ENCODE data around the gene POLK.

Gene POLK

GRCh38 chr5:75616371-75616881 lies 104.7 kb downstream of the POLK start:
- no peak overlapping the region for H3K27ac ChIP-seq
- no peak for TF ChIP-seq CTCF (conservative IDR thresholded peaks at IDR 0.05; ENCODE audit: low read depth)
- CTCF ChIA-PET = interaction anchor here (0.5 kb wide), 1 partner anchor 63 kb away, joined by 3 read pairs; no protein-coding TSS in a partner anchor
- DNase-seq (ENCODE audit: low spot score) = no peak
- POLR2A ChIA-PET (ENCODE audit: low non-redundant PET) = no interaction called here

GRCh38 chr5:75616971-75617621 lies 105.4 kb downstream of the POLK start:
- no peak for DNase-seq (ENCODE audit: low spot score)
- H3K27ac ChIP-seq = no peak overlapping the region
- CTCF ChIA-PET = interaction anchor here (0.5 to 0.7 kb wide), 2 partner anchors 42 to 63 kb away, joined by 3 read pairs; no protein-coding TSS in a partner anchor
- POLR2A ChIA-PET (ENCODE audit: low non-redundant PET) = no interaction called here
- no peak for TF ChIP-seq CTCF (conservative IDR thresholded peaks at IDR 0.05; ENCODE audit: low read depth)

- ChIA-PET POLR2A (ENCODE audit: low non-redundant PET) (no interaction called here), CTCF (interaction anchor here (0.7 kb wide), 1 partner anchor 41 kb away, joined by 3 read pairs; no protein-coding TSS in a partner anchor)
- DNase-seq (ENCODE audit: low spot score) = no peak
- no peak for TF ChIP-seq CTCF (conservative IDR thresholded peaks at IDR 0.05; ENCODE audit: low read depth)
- H3K27ac ChIP-seq = no peak overlapping the region
Observed at GRCh38 chr5:75617736-75618352, 106.2 kb downstream of the POLK start.

- ChIA-PET CTCF (interaction anchor here (1.2 kb wide), 1 partner anchor 9 kb away, joined by 4 read pairs; no protein-coding TSS in a partner anchor), POLR2A (ENCODE audit: low non-redundant PET) (no interaction called here)
- H3K27ac ChIP-seq = no peak overlapping the region
- no peak for DNase-seq (ENCODE audit: low spot score)
- TF ChIP-seq CTCF (conservative IDR thresholded peaks at IDR 0.05; ENCODE audit: low read depth) = no peak
Observed at GRCh38 chr5:75620184-75620959, 108.7 kb downstream of the POLK start.

GRCh38 chr5:75622564-75622963 lies 110.9 kb downstream of the POLK start:
- H3K27ac ChIP-seq = no peak overlapping the region
- ChIA-PET CTCF (interaction anchor here (0.6 to 1.0 kb wide), 3 partner anchors 17 to 35 kb away, joined by 3 read pairs; no protein-coding TSS in a partner anchor), POLR2A (ENCODE audit: low non-redundant PET) (no interaction called here)
- TF ChIP-seq CTCF (conservative IDR thresholded peaks at IDR 0.05; ENCODE audit: low read depth) = no peak
- peak; percentile 90 for DNase-seq (ENCODE audit: low spot score)

GRCh38 chr5:75623846-75624245 lies 112.2 kb downstream of the POLK start:
- no peak overlapping the region for H3K27ac ChIP-seq
- ChIA-PET CTCF (interaction anchor here (0.7 kb wide), 1 partner anchor 742 kb away, joined by 4 read pairs; no protein-coding TSS in a partner anchor), POLR2A (ENCODE audit: low non-redundant PET) (no interaction called here)
- no peak for TF ChIP-seq CTCF (conservative IDR thresholded peaks at IDR 0.05; ENCODE audit: low read depth)
- no peak for DNase-seq (ENCODE audit: low spot score)
